ELF-1 (cell line): ENCODE measurements around the gene SCGB3A1.

Source experiments
- DNase-seq: peaks from one replicate; pipeline ENCODE4 v3.0.0-alpha.2; 2016; ENCODE audit warnings: low read depth, low spot score

The SCGB3A1 gene, protein sequence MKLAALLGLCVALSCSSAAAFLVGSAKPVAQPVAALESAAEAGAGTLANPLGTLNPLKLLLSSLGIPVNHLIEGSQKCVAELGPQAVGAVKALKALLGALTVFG

DNA sequence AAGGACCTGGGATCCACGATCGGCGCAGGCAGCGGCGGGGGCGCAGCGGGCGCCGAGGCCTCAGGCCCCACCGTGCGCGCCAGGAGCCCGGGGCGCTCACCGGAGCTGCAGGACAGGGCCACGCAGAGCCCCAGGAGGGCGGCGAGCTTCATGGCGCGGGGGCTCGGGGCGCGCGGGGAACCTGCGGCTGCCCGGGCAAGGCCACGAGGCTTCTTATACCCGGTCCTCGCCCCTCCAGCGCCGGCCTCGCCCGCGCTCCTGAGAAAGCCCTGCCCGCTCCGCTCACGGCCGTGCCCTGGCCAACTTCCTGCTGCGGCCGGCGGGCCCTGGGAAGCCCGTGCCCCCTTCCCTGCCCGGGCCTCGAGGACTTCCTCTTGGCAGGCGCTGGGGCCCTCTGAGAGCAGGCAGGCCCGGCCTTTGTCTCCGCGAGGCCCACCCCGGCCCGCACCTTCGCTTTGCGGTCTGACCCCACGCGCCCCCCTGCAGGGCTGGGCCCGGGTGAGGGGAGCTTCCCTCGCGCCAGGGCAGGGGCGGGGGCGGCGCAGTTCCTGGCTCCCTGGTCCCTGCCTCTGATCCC is at the start of gene SCGB3A1:
TSS of gene SCGB3A1 (minus strand) at position 189 of the 577 bp plus-strand sequence. CDS start at position 152, 37 bp downstream.
- DNase-seq = no peak

DNA sequence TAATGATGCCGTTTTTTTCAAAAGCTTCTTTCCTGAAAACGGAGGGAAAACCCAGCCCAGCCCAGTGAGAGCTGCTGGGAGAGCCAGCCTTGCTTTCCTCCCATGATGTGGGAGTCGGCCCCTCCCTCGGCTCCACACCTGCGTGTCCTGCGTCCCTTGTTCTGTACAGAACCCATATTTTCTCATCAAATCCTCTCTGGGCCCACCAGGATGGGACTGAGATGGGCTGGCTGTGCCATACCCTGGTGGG is 49.2 kb upstream of the SCGB3A1 start:
- DNase-seq = no peak

DNA sequence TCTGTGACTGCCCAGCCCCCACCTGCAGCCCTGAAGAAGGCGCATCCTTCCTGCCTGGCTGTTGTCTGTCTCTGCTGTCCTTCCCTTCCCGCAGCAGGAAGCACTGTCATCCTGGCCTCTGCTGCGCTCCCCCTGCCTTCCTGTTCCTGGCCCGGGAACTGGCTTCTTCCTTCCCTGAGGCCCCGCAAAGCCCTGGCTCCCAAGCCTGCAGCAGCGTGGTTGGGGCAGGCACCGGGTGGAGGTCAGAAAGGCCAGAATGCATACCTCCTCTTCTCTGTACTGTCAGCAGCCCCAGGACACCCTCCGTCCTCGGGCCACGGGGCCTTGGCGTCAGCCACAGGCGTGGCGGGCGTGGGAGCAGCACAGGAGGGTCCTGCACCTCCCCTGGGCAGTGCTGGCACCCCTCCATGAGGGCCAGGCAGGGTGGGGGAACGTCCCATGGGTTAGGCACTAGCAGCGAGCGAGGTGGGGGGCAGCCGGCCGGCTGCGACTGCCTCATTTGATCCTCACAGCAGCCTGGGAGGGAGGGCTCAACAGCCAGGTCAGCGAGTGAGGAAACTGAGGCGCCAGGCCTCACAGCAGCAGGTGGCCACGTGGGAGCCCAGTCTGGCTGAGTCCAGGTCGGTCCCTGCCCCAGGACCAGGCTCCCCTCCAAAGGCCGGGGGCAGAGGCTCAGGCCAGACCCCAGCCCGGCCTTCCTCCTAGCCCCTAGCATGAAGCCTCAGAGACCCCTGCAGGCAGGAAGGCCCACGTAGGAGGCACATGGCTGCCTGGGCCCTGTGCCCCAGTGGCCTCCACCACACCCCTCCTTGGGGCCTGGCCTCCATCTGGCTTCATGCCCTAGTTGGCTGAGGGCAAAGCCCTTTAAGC is 48.7 kb upstream of the SCGB3A1 start:
- peak; percentile 30 for DNase-seq

DNA sequence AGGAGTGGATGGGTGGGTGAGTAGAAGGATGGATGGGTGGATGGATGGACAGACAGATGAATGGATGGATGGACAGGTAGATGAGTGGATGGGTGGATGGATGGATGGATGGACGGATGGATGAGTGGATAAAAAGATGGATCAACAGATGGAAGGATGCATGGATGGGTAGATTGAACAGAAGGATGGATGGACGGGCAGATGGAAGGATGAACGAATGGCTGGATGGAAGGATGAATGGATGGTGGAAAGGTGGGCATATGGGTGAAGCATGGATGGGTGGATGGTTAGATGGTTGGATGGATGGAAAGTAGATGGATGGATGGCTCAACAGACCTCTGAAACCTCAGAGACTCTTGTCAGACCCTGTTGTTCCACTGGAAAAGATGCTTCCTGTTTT is 48.0 kb upstream of the SCGB3A1 start:
- no peak for DNase-seq

DNA sequence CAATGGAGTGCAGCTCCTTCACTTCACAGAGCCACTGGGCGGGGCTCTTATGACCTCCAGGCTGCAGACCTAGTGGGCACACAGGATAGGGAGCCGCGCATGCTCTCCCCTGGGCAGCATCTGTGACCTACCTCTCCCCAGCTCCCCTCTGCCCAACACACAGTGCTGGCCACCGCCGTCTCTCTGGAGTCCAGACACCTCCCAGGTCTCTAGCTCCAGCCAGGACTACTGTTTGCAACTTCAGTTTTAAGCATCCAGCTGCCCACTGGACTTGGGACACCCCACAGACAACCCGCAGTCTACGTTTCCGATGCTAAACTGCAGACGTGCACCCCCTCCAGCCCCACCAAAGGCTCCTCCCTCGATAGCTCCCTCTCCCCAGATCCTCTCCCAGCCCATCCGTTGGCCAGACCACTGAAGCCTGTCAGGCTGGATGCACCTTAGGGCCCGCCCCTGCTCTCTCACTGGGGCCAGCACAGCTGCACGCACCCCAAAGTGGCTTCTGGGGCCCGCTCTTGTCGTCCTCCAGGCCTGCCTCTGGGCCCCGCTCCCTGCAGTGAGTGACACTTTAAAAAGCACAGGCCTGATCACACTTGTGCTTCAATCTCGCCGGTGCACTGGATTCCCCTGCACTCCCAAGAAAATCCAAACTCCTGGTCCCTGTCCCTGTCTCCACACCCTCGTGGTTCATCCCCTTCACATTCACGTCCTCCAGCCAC is 46.8 kb upstream of the SCGB3A1 start:
- no peak for DNase-seq

DNA sequence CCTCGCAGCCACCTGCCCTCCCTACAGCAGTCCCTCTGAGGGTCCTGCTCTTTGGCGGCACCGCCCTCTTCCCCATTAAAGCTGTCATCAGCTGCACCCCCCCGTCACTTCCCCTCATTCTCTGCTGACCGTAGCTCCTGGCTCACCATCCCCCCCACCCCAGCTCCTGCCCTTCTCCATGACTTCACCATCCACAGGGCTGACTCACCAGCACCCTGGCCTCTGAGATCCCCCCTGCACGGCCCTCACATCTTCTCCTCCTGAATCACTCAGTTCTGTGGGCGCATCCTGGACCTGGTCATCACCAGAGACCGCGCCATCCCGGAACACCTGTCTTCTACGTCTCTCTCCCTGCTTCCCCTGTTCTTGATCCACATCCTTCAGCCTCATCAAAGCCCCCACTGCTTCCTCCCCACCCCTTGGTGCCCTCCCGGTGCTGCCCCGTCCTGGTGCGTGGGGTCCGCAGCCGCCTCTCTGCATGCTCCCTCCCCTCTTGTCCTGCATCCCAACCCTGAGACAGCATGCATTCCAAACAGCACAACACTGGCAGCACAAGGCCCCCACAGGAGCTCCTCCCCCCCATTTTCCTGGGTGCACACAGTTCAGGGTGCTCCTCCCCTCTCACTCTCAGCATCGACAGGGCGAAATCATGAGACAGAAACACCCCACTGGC is 45.2 kb upstream of the SCGB3A1 start:
- no peak for DNase-seq

DNA sequence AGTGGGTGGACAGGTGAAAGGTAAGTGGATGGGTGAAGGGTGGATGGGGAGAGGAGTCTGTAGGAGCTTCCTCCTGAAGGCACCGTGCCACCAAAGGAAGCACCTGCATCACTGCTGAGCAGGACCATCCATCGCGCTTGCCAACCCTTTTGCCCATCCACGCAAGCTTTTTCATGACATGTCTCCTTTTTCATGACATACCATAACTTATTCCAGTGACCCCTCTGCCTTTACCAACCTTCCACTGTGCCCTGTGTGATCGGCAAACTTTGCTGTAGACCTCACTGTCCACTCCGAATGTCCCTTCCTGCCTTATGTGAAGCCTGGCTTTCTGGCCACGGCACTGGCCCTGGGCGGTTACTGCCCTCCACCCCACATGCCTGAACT is 44.7 kb upstream of the SCGB3A1 start:
- no peak for DNase-seq

DNA sequence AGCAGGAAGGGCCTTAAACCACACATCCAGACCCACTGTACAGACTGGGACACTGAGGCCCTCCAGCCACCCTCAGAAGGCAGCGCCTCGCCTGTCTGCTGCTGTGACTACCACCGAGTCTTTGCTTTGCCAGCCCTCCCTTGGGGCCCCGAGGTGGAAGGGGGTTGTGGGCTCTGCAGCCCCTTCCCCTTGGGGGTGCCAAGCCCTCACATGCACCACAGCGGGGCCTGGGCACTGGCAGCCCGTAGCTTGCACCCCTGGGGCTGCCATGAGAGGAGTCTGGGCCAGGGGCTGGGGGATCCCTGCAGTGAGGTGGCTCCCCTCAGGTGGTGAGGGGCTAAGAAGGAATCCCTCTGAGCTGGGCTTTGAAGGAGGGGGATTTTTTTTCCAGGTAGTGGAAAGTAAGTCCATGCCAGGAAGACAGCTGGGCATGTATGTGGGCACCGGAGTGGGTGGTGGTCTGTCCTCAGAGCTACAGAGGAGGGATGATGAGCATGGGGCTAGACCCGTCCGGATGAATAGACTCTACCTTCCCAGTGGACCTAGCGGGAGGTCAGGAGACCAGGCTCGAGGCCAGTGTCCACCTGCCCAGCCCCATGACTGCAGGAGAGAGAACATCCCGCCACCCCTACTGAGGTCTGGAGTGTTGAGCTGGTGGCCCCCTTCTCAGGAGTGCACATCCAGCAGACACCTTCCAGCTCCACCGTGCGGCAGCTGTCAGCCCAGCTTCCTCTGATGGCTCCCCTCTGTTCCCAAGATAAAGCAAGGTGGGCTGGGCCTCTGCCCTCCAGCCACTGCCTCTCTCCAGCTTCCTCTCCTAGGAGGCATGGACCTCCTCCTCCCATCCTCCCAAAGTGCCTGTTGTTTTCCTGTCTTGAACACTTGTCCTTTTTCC is 42.2 kb upstream of the SCGB3A1 start:
- no peak for DNase-seq

DNA sequence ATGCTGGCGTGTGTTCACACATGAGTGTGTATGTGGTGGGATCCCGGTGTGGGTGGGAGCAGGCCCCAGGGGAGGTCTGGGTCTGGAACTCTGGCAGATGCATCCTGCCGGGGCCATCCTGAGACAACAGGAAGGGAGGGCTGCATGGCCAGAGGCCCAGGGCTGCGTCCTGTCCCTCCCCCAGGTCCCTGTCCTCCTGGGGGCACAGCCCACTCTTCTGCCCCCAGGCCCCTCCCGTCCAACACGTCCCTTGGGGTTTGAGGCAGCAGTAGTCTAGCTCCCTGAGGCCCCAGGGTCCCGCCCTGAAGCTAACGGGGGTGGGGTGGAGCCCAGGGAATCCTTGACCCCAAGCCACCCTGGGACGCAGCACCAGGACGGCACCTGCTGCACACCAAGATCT is 41.5 kb upstream of the SCGB3A1 start:
- DNase-seq = no peak

DNA sequence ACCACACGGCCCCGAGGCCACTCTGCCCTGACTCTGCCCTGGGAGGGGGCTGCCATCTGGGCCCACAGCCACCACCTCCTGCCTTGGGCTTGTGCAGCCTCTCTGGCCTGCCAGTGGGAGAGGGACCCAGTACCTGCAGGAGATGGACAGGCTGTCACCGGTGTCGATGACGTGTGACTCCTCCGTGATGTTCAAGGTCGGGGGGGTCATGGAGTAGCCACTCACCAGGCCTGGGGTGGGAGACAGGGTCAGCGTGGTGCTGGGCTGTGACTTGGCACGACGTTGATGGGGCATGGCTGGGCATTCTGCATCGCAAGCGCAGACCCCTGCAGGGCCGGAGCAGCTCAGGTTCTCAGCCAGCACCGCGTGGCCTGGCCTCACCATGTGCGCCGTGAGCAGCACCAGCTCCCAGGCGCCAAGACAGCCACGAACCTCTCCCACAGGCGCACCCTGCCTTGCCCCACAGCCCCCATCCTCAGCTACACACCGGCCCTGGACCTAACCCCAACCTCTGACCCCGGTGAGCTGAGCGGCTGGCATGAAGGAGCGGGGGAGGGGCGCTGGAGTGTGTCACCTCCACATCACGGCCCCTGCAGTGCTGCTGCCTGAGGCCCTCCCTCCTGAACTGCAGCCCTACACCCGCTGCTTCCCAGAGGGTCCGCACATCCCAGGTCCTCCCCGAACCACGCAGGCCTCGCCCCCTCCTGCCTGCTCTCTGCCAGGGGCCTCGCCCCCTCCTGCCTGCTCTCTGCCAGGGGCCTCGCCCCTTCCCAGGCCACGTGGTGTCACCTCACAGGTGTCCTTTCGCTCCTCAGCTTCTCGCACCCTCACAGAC is 40.5 kb upstream of the SCGB3A1 start:
- peak; percentile 35 for DNase-seq

DNA sequence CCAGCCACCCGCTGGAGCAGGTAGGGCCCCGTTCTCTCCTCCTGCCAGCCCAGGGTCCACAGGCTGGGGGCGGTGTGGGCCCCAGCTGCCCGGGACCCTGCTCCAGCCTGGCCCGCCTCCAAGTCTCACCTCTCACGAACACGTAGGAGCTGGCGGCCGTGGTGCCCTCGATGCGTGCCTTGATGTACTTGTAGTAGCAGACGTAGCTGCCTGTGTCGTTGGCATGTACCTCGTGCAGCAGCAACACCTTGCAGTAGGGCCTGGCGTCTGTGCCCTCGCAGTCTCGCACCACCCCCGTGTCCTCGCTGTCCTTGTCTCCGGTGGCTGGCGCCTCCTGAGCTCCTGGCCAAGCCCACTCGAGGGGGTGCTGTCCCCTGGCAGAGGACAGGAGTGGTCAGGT is 39.1 kb upstream of the SCGB3A1 start:
- DNase-seq = no peak

DNA sequence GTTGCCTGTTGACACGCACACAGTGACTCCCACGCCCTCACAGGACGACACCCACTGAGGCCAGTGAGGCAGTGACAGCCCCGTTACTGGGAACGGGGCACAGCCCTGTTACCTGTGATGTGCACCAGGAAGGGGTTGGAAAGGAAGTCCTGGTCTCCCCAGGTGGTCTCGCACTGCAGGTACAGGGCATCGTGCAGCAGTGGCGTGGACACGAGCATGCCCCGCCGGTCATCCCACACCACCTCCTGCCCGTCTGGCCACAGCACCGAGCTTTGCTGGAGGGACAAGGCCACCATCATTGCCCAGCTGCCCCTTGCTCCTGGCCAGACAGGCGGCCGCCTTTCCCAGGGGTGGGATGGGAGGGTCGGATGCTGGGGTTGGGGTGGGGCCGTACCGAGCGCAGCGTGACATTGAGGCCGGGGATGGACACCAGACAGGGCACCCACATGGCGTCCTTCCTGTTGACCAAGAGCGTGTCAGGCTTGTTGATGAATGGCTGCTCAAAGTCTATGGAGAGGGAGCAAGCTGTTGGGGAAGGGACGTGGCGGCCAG is 38.6 kb upstream of the SCGB3A1 start:
- DNase-seq = no peak

DNA sequence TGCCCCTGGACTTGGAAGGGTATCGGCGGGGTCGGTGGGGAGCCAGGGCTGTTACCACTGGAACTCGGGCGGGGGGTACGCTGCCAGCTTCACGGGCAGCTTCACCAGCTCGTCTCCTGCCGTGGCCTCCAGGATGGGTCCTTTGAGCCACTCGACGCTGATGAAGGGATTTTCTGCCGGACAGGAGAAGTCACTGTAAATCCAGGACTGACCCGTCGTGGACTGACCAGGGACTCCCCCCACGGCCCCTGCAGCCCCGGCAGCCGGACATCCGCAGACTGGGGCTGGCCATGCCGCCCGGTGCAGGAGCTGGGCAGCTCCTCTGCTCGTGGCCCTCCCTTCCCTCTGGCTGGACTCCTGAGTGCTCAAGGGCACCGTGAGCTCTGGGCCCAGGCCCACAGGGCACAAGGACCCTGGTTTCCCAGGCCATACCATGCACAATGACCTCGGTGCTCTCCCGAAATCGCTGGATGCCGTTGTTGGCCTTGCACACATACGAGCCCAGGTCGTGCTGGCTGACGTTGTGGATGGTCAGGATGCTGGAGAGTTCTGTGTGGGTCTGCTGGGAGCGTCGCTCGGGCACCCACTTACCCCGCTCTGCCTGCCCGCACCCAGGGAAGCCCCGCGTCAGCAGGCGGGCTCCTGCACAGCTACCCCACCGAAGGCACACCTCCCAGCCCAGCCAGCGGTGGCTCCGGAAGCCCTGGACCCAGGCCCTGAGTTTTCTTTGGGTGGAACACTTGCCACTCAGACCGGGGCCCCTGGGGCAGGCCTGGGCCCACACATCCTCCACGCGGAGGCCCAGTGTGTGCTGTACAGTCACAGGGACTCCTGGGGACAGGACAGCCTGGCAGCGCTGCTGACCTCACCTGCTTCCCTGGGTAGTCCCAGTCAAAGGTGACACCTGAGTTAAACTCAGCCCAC is 37.8 kb upstream of the SCGB3A1 start:
- no peak for DNase-seq

DNA sequence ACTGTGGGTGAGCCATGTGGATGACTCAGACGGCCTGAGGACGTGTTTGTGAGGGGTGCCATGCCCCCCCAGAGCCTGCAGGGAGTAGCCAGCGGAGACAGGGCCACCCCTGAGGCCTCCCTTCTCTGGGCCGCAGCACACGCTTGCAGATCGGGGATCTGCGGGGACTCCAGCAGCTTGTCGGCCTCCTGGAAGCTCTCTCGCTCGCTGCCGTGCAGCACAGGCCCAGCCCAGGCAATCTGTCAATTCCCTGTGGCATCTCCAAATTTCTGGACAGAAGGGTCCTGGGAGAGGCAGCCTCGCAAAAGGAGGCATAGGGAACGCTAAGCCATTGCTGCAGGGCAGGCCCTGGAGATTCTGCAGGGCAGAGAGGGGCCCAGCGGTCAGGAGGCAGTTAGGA is 36.9 kb upstream of the SCGB3A1 start:
- no peak for DNase-seq

DNA sequence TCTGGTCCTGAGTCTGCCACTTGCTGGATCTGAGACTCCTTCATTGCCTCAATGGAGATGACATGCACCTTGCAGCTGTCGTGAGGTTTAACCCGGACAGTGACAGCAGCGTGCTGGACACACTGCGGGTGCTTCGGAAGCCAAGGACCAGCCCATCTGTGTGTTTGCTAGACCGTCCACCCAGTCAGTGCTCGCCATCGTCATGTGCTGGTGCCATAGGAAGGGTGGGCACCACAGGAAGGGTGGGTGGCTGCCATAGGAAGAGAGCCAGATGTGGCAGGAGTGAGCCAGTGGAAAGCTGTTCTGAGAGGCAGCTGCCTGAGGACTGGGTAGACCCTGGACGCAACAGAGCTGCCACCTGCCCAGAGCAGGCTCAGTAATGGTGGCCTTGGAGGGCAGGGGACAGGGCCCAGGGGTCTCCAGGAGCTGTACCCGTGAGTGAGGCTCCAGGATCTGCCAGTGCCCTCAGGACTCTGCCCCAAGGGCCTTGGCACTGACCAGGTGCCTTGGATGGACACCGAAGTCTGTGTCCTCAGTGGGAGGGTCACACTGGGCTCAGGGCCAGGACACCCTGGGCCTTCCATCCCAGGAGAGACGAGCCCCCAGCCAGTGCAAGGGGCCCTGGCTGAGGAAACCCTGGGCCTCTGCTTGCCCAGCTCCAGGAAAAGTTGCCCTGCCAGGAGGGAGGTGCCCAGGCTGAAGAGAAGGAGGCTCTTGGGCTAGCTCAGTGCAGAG is 36.3 kb upstream of the SCGB3A1 start:
- no peak for DNase-seq

DNA sequence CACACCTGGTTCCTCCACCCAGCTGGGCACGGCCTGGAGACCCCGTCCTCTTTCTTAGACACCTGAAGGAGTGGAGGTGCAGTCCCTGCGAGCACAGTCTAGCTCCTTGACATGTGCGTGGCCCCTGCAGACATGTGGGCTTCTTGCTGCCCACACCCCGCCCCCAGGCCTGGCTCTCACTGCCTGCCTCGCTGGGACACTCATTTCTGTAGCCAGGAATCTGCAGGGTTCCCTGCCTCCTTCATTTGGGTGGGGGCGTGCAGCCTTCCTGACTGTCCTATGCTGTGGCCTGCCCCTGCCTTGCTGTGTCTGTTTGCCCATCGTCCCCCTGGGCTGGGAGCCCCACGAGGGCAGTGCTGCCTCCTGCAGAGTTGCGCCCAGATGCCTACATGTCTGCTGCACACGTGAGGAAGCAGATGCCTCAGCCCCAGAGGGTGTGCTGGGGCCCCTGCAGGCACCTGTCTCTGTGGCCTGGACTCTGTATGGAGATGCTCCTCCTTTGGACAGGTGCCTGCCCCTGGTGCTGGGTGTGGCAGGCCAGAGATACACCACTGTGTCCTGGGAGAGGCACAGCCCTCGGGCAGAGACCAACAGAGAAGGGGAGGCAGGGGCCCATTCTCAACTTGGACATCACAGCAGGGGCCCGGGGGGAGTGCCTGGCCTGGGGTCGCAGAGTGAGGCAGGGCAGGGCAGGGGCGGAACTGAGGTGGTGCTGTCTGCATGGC is 35.5 kb upstream of the SCGB3A1 start:
- DNase-seq = no peak
